Stimulated activated CD8-positive, alpha-beta memory T cell treated with anti-CD3 and anti-CD28 coated beads, Interleukin-7, amount 100 ng/mL, for 1 hour (primary cell): ENCODE measurements around the gene SYNGR2.
"Not testable (repeated sequence)": the region's sequence is repeated elsewhere in the genome, so short reads cannot be mapped to it uniquely, and the experiment has no call there.

Source experiments
- DNase-seq, 2 donors: peaks; one replicate each; pipeline ENCODE4 v3.0.0-alpha.2; 2020; ENCODE audit warnings: low read depth in 2 of 2

The SYNGR2 gene

GRCh38 chr17:78171591-78172248, 3.3 kb downstream of the SYNGR2 start:
- not testable (repeated sequence) for DNase-seq

DNA sequence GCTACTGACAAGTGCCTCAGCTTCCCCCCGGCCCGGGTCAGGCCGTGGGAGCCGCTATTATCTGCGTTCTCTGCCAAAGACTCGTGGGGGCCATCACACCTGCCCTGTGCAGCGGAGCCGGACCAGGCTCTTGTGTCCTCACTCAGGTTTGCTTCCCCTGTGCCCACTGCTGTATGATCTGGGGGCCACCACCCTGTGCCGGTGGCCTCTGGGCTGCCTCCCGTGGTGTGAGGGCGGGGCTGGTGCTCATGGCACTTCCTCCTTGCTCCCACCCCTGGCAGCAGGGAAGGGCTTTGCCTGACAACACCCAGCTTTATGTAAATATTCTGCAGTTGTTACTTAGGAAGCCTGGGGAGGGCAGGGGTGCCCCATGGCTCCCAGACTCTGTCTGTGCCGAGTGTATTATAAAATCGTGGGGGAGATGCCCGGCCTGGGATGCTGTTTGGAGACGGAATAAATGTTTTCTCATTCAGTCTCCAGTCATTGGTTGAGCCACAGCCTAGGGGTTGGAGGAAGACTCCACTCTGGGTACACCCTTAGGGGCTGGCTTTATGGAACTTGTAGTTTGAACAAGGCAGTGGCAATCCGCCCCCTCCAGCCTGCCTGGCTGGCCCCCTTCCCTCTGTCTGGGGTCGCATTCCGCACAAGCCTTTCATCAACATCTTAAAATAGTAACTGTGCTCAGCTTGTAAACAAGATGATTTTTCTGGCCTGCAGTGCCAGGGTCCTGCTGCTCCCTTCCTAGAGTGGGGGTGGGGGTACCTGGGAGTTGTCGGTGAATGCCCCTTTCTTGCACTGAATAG, 4.1 kb downstream of the SYNGR2 start:
- DNase-seq, result no peak

- no peak for DNase-seq
Measured at GRCh38 chr17:78173097-78173715, 4.8 kb downstream of the SYNGR2 start.

DNA sequence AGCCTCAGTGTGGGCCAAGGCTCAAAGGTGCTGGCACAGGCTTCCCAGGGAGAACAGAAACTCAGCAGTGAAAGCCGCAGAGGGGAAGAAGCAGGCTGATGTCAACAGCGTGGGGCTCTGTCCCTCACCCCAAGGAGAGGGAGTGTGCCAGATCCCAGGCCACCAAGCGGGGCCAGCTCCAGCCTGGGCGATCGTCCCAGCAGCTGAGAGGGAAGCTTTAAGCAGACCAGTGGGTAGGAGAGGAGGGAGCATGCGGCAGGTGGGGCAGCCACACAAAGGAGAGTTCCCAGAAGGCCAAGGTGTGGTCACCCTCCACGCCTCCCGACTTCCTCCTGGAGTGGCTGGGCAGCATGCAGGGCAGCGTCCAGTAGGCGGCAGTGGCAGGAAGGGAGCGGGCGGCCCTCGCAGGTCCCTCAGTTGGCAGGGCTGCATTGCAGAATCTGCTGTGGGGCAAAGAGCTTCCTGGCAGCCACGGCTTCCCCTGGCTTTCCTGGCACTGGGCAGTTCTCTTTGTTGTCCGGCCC, 6.0 kb downstream of the SYNGR2 start:
- no peak for DNase-seq

DNA sequence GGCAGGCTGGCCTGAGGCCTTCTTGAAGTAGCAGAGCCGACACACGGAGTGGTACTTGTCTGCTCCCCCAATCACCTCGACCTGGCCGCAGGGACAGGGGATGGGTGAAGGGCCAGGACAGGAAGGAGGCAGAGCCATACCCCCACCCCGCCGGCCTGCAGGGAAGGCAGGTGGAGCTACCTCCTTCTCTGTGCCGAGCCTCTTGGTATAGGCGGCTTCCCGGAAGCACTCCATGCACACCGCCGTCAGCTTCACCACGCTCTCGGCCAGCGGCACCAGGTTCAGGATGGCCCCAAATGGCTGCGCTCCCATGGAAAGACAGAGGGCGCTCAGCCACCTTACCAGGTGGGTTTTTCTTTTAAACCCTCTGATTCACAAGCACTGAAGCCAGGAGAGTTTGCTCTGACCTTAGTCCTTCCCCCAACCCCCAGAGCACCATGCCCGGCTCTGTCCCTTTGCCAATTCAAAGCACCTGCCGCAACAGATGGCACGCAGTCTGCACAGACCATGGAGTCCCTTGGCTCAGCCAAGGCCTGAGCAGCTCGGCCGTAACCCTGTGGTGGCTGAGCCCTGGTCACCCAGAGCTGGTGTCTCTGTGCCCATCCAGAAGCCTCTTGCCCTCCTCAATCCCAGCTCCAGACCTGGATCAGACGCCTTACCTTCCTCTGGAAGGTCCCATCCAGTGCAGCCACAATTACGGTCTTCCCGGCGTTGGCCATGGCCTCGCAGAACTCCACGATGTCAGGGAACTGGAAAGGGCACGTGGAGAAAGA, 6.7 kb downstream of the SYNGR2 start:
- no peak for DNase-seq

GRCh38 chr17:78175643-78175981, 7.2 kb downstream of the SYNGR2 start:
- no peak for DNase-seq

- peak; percentile 52 to 62 for DNase-seq
Measured at GRCh38 chr17:78176548-78177025, 8.2 kb downstream of the SYNGR2 start.

- no peak for DNase-seq
Measured at GRCh38 chr17:78179372-78179771, 11.0 kb downstream of the SYNGR2 start.

- no peak for DNase-seq
Measured at GRCh38 chr17:78180083-78180482, 11.7 kb downstream of the SYNGR2 start.

GRCh38 chr17:78180508-78180907, 12.1 kb downstream of the SYNGR2 start:
- no peak for DNase-seq

DNA sequence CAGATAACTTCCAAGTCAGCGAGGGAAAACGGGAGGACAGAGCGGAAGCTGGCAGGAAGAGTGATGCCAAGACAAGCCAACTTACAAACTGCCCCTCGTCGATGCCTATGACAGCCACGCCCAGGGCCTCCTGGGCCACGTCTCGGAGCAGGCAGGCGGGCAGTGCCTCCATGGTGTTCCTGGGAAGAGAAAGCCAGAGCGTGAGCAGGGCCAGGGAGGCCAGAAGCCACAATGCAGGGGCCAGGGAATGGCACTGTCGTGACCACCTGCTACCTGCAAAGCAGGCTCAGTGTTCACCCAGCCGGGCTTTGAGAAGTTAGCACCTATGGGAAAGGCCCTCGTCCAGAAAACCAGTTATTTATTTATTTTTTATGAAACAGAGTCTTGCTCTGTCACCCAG, 14.1 kb downstream of the SYNGR2 start:
- no peak for DNase-seq

DNA sequence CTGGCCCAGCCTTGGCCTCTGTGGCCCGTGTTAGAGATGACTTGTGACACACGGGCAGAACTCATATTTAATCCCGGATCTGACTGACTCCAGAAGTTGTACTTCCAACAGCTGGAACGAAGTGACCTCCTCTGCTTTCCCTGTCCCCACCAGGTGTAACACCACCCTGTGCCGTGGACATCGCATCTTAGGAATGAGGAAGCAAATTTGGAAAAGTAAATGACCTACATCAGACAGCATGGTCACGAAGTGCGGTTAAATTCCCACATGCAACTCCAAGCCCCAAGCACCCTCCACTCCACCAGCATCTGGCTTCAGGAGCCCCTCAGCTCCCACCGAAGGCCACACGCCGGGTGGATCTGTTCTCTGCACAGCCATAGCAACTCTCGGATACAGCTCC, 15.5 kb downstream of the SYNGR2 start:
- DNase-seq, result no peak

GRCh38 chr17:78184351-78184750, 16.0 kb downstream of the SYNGR2 start:
- DNase-seq, result no peak

DNA sequence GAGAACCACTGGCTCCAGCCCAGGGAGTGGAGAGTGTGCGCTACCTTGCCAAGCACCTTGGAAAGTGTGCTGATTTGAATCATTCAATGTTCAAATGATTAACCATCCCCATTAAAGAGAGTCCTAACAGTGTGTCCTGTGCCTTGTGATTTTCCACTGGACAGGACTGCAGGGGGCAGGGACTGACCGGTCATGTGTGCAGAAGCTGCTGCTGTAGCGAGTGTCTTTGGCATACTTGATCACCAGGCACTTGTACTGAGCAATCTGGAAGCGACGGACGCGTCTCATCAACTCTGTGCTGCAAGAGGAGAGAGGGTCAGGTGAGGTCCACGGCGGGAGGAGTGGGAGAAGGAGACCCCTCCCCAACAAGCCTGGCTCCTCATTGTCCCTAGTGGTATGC, 16.5 kb downstream of the SYNGR2 start:
- no peak for DNase-seq

GRCh38 chr17:78185981-78186691, 17.8 kb downstream of the SYNGR2 start:
- DNase-seq, result no peak

- peak; percentile 53 to 58 for DNase-seq
Measured at GRCh38 chr17:78186692-78187595, 18.6 kb downstream of the SYNGR2 start, which contains the start of the genes AFMID and TK1. Gene AFMID (plus strand): TSS chr17:78187362. CDS start chr17:78187371, 9 bp downstream. Gene TK1 (minus strand): TSS chr17:78187052. CDS start chr17:78186994, 58 bp downstream.

DNA sequence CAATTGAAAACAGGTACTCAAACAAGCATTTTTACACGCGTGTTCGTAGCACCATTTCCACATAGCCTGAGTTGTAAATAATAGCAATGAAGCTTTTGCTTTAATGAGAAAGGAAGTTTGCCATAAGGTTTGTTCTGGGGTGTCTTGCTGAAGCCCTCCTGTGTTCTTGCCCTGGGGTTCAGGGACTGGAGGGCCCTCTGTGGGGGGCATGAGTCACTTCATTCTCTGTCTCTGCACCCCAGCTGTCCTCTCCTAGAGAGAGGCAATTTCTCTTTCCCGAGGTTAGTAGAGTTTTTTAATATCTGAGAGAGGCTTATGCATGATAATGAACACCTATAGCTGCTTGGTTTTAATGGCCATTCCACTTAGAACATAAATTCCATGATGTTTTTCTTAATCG, 28.3 kb downstream of the SYNGR2 start:
- DNase-seq, result no peak

DNA sequence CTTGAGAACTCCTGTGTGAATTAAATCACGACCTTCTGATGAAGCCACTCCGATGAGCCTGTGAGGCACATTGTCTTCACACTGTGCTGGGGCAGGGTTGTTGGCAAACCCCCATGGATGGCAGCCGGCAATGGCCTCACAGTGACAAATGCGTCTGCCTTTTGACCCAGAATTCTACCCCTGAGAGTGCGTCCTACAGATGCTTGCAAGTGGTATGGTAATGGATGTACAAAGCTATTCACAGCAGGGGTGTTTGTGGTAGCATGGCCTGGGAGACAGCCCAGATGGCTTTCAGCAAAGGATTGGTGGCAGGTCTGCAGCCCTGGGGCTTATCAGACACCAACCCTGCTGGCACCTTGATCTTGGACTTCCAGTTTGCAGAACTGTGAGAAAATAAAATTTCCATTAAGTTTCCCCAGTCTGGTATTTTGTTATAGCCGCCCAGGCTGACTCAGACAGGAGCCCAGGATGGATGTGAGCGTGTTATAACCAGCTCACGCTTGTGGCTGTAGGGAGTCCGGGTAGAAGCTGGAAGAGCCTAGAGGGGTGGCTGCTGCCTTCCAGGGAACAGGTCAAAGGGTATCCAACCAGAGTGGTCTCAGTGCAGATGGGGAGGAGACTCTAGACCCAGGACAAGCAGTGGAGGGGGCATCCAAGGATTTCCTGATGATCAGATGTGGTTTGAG, 28.9 kb downstream of the SYNGR2 start:
- DNase-seq, result no peak

- DNase-seq, result no peak
Measured at GRCh38 chr17:78200451-78200850, 32.1 kb downstream of the SYNGR2 start.
